IPS-18c (cell line): ENCODE measurements around the gene CENPT.
"Not testable (repeated sequence)": the region's sequence is repeated elsewhere in the genome, so short reads cannot be mapped to it uniquely, and the experiment has no call there.

Experiments
- H3K4me3 ChIP-seq: 2 replicates; pipeline ENCODE4 v1.7.0; 2013; ENCODE audit warnings: low read depth, mild to moderate bottlenecking, low read length, moderate library complexity; ENCODE audit not compliant: insufficient read depth
- H3K9me3 ChIP-seq: one replicate; pipeline ENCODE4 v1.6.1; 2013; ENCODE audit warnings: mild to moderate bottlenecking, low read length, moderate library complexity; ENCODE audit not compliant: control insufficient read depth, insufficient read depth

Gene CENPT

DNA sequence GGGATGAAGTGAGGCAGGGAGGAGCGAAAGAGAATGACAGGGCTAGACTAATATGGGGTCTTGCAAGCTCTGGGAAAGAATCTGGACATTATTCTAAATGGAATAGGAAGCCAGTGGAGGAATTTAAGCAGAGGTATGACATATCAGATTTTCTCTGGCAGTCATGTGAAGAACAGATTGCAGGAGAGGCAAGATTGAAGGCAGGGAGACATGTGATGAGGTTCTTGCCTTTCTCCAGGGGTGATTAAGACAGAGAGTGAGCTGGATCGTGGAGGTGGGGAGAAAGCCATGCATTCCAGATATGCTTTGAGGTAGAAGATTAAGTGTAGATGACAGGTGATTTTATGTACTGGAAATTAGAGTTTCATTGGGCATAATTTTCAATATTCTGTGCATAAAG is 9.7 kb downstream of the CENPT start:
- Histone ChIP-seq H3K4me3 (no peak overlapping the region), H3K9me3 (no peaks in the 10 kb centered on the region)

DNA sequence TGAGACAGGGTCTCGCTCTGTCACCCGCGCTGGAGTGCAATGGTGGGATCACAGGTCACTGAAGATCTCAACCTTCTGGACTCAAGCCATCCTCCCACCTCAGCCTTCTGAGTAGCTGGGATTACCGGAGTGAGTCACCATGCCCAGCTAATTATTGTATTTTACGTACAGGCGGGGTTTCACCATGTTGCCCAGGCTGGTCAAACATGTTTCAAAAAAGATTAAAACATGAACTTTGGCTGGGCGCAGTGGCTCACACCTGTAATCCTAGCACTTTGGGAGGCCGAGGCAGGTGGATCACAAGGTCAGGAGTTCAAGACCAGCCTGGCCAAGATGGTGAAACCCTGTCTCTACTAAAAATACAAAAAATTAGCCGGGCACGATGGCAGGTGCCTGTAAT is 10.3 kb downstream of the CENPT start:
- H3K4me3 ChIP-seq, H3K9me3 ChIP-seq: not testable (repeated sequence)

DNA sequence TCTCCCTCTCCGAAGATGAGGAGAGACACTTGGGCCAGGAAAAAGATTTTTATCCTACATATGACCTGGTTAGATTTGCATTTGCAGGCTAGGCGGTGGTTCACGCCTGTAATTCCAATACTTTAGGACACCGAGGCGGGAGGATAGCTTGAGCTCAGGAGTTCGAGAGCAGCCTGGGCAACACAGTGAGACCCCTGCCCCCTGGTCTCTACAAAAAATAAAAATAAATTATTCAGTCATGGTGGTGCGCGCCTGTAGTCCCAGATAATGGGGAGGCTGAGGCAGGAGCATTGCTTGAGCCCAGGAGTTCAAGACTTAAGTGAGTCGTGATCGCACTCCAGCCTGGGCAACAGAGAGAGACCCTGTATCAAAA is 13.3 kb downstream of the CENPT start:
- H3K9me3 ChIP-seq: no peaks in the 10 kb centered on the region
- H3K4me3 ChIP-seq: peak overlapping the region; percentile 71; the same call in 1 of the 2 replicates

DNA sequence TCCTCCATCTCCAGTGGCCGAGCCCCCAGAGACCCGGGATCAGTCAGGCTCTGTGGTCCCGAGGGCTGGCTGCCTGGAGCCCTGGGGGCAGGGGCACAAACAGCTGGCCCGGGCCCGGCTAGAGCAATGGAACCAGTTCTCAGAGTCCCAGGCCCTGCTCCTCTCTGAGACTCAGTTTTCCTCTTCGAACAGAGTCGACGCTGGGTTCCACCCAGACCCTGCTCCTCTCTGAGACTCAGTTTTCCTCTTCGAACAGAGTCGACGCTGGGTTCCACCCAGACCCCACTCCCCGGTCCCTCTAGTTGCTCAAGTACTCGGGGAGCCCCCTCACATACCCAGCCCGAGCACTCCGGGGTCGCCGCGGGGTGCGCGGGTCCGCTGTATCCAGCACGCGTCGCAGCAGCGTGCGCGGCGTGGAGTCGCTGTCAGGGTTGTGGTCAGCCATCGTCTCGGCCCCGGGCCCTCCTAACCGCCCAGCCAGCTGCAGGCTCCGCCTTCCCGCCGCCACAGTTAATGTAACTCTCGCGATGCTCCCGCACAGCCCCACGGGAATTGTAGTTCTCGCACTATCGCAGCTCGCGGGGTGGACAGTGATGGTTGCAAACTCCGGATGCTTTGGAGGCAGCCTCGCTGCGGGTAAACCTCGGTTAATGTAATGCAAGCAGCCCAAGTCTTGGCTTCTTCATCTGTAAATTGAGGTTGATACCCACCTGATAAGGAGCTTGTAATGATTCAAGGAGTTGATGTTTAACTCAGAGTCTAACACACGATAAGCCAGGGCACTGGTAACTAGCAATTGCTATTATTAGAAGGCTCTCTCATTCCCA is 13.9 kb downstream of the CENPT start:
- no peaks in the 10 kb centered on the region for H3K9me3 ChIP-seq
- peak overlapping the region; percentile 71 for H3K4me3 ChIP-seq

DNA sequence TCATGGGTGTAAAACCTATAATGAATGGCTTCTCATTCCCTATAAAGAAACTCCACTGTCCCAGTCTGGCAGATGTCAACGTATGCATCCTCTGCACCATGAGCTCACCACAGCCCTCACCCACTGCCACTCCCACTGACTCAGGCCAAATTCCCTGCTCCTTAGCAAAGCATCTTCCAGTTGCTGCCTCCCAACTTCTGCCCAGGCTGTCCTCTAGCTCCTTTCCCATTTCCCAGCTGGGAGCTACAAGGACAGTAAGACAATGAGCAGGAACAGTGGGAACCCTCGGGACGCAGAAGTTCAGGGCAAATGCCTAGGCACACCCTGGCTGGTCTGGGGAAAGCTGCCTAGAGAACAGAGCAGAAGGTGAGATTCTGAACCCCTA is 14.5 kb downstream of the CENPT start:
- Histone ChIP-seq H3K9me3 (no peaks in the 10 kb centered on the region), H3K4me3 (peak overlapping the region; percentile 71)

DNA sequence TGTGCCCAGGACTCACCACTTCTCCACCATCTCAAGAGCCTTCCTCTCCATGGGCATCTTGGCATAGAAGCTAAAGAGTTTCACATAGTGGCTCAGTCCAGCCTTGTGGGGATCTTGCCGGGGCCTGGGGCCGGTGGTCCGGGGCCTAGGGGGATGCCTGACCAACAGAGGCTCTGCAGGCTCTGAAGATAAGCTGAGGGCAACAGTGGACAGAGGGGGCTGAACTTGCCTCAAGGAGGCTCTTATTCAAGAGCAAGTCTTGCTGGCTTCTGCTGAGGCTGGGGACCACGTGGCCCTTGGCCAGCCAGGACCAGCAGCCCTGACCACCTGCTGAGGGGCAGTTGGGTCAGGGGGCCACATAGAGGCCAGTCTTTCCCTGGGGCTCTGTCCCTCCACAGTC is 18.8 kb downstream of the CENPT start:
- Histone ChIP-seq H3K9me3 (no peaks in the 10 kb centered on the region), H3K4me3 (no peak overlapping the region)

DNA sequence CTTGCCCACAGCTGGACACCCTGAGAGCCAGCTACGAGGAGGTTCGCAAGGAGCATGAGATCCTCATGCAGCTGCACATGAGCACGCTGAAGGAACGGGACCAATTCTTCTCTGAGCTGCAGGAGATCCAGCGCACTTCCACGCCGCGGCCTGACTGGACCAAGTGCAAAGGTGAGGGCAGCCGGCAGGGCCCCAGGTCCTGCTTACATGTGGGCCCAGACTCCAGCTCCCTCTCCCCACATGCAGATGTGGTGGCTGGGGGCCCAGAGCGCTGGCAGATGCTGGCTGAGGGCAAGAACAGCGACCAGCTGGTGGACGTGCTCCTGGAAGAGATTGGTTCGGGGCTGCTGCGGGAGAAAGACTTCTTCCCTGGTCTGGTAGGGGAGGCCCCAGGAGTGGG is 21.6 kb downstream of the CENPT start:
- Histone ChIP-seq H3K9me3 (no peaks in the 10 kb centered on the region), H3K4me3 (no peak overlapping the region)

DNA sequence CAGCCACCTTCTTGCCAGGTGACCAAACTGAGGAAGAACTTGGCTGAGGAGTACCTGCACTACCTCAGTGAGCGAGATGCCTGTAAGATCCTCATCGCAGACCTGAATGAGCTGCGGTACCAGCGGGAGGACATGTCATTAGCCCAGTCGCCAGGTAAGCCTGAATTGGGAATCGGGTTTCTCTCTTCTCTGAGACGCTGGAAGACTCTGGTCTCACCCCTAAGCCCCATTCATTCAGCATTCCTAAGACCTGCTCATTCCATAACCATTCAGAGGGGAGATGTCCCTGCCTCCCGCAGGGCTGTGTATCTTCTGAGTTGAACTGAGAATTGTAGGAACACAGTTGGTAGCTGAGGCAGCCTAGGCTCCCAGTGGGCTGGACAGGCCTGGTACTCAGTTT is 22.4 kb downstream of the CENPT start:
- Histone ChIP-seq H3K4me3 (no peak overlapping the region), H3K9me3 (no peaks in the 10 kb centered on the region)

DNA sequence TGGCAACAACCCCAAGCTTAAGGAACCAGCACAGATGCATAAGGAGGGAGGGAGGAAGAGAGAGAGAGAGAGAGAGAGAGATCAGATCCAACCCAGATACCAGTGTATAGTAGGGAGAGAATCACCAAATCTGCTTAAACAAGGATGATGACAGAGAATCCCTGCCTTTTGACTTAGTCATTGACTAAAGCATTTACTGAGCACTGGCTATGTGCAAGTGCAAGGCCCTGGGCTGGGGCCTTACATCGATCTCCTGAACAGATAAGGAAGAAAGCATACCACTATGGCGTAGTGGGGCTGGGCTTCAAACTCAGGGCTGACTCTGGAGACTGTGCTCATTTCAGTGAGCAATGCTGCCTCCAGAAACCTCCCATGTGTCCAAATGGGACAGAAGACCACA is 25.0 kb downstream of the CENPT start:
- no peaks in the 10 kb centered on the region for H3K9me3 ChIP-seq
- H3K4me3 ChIP-seq: no peak overlapping the region

DNA sequence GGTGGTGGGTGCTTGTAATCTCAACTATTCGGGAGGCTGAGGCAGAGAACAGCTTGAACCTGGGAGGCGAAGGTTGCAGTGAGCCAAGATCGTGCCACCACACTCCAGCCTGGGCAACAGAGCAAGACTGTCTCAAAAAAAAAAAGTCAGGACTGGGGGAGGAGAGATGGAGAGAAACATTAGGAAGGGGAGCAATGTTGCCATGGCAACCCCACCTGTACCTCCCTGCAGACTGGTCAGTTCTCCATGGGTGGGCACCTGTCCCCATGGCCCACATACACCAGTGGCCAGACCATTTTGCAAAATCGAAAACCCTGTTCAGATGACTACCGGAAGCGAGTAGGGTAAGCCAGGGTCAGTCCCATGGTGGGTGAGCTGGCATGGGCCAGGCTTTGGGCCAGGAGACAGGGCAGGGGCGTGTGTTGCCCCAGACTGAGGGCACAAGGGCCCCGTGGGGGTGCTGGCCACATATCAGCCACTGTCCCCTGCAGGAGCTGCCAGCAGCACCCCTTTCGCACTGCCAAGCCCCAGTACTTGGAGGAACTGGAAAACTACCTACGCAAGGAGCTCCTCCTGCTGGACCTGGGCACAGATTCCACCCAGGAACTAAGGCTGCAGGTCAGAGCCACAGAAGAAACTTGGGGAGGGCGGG is 26.8 kb downstream of the CENPT start:
- no peak overlapping the region for H3K4me3 ChIP-seq

DNA sequence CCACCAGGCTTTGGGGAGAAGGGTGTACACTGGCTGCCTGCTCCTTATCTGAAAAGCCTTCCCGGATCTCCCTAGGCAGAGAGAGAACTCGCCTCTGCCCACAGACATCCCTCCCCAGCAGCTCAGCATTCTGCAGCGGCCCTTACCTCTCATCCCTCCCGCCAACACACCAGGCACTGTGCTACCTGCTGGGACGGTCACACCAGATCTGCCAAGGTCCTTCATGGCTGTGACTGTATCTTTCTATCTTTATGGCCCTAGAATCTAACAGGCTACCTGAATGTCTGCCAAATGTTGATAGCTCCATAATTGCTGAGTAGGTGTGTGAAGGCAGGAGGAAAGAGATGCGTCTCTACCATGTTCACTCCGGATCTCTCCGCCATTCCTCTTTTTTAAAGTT is 32.9 kb downstream of the CENPT start:
- H3K4me3 ChIP-seq: no peak overlapping the region

More for the DNA sequence above, 26.8 kb downstream of the CENPT start:
- no peaks in the 10 kb centered on the region for H3K9me3 ChIP-seq

DNA sequence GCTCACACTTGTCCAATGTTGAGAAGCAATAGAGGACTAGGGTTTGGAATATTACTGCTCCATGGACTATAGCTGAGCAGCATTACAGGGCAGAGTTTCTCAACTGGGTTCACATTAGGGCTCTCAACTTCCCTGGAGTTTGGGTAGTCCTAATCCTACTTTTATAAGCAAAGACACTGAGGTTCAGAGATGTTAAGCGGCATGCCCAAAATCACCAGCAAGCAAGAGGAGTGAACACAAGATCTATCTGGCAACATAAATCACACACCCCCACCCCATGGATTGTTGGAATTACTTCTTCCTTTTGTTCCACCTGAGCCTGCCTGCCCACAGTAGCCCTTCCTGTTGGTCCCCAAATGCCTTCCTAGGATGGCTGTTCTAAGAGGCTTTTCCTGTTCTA is 35.6 kb downstream of the CENPT start:
- no peak overlapping the region for H3K4me3 ChIP-seq
- no peaks in the 10 kb centered on the region for H3K9me3 ChIP-seq

More for the DNA sequence above, 32.9 kb downstream of the CENPT start:
- H3K9me3 ChIP-seq: no peaks in the 10 kb centered on the region

DNA sequence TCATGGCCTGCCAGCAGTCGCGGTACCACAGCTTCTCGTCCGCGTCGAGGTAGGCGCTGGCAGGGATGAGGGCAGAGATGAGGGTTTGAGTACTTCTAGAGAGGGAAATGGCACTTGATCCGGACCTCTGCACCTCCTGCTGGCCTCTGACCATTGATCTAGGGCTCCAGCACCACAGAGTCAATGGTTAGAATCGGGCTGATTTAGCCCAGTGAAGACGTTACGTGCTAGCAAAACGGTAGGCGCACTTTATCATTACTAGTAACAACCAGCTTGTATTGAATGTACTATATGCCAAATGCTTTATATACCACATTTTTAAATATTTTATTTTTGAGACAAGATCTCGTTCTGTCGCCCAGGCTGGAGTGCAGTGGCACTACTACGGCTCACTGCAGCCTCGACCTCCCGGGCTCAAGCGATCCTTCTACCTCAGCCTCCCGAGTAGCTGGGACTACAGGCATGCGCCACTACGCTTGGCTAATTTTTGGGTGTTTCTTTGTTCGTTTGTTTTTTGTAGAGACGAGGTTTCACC is 40.3 kb downstream of the CENPT start:
- Histone ChIP-seq H3K9me3 (no peaks in the 10 kb centered on the region), H3K4me3 (peak overlapping the region; percentile 97)

DNA sequence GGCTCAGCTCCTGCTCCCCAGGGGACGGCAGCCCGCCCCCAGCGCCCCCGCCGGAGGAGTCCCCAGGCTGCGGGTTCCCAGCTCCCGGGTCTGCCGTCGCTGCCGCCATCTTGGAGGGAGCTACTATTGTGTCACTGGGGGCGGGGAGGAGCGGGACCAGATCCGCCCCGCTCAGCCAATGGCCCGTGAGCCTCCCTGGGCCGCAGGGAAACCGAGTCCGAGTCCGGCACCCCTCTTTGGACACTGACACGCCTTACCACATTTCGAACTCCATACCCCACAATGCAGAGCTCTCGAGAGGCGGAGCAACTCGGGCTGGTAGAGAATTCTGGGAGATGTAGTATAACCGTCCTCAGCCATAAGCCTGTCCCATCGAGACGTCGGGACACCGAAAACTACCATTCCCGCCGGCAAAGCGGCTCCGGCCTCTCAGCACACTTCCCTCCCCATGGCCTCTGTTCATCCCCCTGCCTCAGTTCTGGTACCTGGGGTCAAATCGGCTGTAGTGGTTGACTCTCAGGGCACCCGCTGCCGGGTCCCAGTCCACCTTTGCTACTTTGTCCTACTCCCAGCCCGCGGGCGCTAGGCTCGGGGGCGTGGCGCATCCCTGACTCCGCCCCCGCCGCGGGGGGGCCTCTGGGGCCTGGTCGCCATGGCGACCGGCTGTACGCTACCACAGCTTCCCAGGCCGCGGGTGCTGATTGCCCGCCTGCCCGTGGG is 40.9 kb downstream of the CENPT start, which contains the start of the genes RANBP10 and TSNAXIP1:
Gene RANBP10 (minus strand): TSS at position 133 of the 720 bp plus-strand sequence. CDS start 24 bp downstream, at position 109.
Gene TSNAXIP1 (plus strand): TSS at position 462 of the 720 bp plus-strand sequence. CDS start 261 bp downstream, outside the sequence.
- Histone ChIP-seq H3K4me3 (peak within 1 kb of the TSS; percentile 97), H3K9me3 (no peaks in the 10 kb centered on the region)

DNA sequence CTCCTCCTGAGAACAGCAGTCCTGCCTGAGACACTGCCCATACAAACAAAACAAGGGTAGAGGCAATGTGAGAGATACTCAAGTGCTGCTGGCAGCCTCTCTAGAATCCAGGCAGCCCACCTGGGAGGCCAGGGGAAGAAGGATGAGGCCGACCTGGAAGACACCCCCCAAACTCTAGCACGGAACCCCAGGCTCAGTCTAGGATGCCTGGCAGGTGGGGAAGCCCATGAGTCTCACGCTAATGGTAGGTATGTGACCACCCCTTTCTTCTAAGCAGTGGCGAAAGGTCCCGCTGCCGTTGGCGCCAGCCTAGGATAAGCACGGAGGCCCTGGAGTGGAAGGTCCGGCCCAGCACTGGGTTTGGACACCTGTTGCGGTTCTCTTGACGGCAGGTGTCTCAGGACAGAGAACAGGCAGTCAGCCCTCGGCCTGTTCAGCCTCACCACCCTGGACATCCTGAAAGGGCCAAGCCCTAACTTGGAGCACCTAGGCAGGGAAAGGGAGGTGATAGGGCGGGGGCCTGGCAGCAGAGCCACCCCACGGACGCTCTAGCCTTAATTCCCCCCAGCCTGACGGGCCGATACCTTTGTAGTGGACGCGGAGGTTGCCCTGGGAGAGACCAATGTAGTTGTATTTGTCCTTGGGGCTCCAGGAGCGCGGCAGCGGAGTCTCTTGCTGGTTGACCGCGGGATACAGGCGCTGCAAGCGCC is 41.6 kb downstream of the CENPT start:
- peak overlapping the region; percentile 97 for H3K4me3 ChIP-seq
- H3K9me3 ChIP-seq: no peaks in the 10 kb centered on the region

DNA sequence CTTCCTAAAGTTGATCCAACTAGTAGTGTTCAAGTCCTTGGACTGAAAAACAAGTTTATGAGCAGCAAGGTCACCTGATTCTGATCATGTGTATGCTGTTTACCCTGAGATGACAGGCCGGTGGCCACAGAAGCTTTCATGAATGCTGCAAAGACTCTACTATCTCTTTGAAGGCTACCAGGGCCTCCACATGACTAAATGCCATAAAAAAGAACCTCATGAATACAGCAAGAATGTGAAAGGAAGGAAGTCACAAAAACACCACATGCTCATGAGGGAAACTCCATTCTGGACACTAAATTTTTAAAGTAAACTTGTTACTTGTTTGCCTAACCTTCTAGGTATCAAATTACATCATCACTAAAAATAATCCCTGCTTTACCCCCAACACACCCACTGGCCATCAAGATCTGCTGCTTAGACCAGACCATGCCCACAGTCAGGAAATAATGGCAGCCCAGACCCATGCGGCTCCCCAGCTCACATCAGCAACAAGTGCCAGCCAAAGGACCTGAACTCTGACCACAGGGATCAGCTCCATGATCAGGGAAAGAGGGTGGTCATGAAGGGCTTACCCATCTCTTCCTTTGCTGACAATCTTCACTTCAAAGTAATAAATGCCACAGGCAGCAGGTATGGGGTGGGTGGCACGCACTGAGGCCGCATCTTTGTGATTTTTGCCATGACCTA is 42.5 kb downstream of the CENPT start:
- H3K9me3 ChIP-seq: no peaks in the 10 kb centered on the region
- peak overlapping the region; percentile 97 for H3K4me3 ChIP-seq
